AG04450 (cell line): ENCODE data around the gene ZFYVE27. TPM values are rescaled to one million over a fixed set of nuclear protein-coding genes. Genes with fewer than 3 reads are reported as not detected.

Experiments
- CTCF ChIA-PET: fragments of 300-600, 350-600 bp; formaldehyde crosslinking; extraction: SDS; loops from one replicate; lab custom pipeline; 2022; ENCODE audit warnings: antibody characterized with exemption, inconsistent platforms; lab: Charles Lee
- POLR2A ChIA-PET: fragments of 350-600 bp; formaldehyde crosslinking; extraction: SDS; loops from one replicate; lab custom pipeline; 2021; ENCODE audit warnings: antibody characterized with exemption, inconsistent platforms; lab: Yijun Ruan, JAX
- DNase-seq: peaks from one replicate; pipeline ENCODE4 v3.0.0-alpha.2; 2011; ENCODE audit warnings: low read depth, low spot score
- H3K27ac ChIP-seq: one replicate; pipeline ENCODE4 v1.5.1; 2012; ENCODE audit warnings: low read depth, low read length, control low read depth
- H3K27me3 ChIP-seq: one replicate; pipeline ENCODE4 v1.6.0; 2012; ENCODE audit warnings: low read length; ENCODE audit not compliant: control insufficient read depth, insufficient read depth
- H3K4me3 ChIP-seq: 2 replicates; pipeline ENCODE4 v1.5.1; 2011; ENCODE audit warnings: mild to moderate bottlenecking, low read depth, low read length, control low read depth
- H3K9me3 ChIP-seq: 2 replicates; pipeline ENCODE4 v1.5.1; 2012; ENCODE audit warnings: low read length; ENCODE audit not compliant: control insufficient read depth, insufficient read depth
- CTCF ChIP-seq: IDR thresholded peaks from 2 replicates; pipeline ENCODE4 v1.5.1; 2011; ENCODE audit warnings: low read depth, low read length, control low read depth, inconsistent platforms
- polyA plus RNA-seq: library from polyadenylated mRNA; depleted of rRNA; stranded (reverse); fragments of >200 nt; gene quantifications from 2 replicates; pipeline ENCODE4 v1.2.3, GENCODE V29; 2011

The ZFYVE27 gene
- polyA plus RNA-seq, 1 experiment, result 11.1 TPM

- ChIA-PET POLR2A (no interaction called here), CTCF (interaction anchor here (0.6 to 2.1 kb wide), 7 partner anchors 9 to 58 kb away, joined by 3 to 13 read pairs (median 6); partner anchors contain the start of gene ZFYVE27)
- no peaks in the 10 kb centered on the region for H3K27me3 ChIP-seq
- DNase-seq, result peak; percentile 20
- no peak overlapping the region for H3K27ac ChIP-seq
- no peaks in the 10 kb centered on the region; the same call in 1 of the 2 replicates for H3K9me3 ChIP-seq
- H3K4me3 ChIP-seq, result no peak overlapping the region
- TF ChIP-seq CTCF, result peak; percentile 94
Measured at GRCh38 chr10:97759158-97759887, 22.4 kb downstream of the ZFYVE27 start.

GRCh38 chr10:97759946-97760345 lies 23.0 kb downstream of the ZFYVE27 start:
- Histone ChIP-seq H3K27ac (no peak overlapping the region), H3K9me3 (no peaks in the 10 kb centered on the region; the same call in 1 of the 2 replicates), H3K27me3 (no peaks in the 10 kb centered on the region), H3K4me3 (no peak overlapping the region)
- POLR2A ChIA-PET, result no interaction called here
- no peak for DNase-seq
- CTCF ChIA-PET, result interaction anchor here (0.9 to 2.1 kb wide), 5 partner anchors 9 to 59 kb away, joined by 3 to 13 read pairs (median 7); no protein-coding TSS in a partner anchor
- no peak for TF ChIP-seq CTCF

GRCh38 chr10:97760461-97761257 lies 23.7 kb downstream of the ZFYVE27 start:
- TF ChIP-seq CTCF, result no peak
- H3K27me3 ChIP-seq, result no peaks in the 10 kb centered on the region
- DNase-seq, result no peak
- POLR2A ChIA-PET, result no interaction called here
- H3K9me3 ChIP-seq, result no peaks in the 10 kb centered on the region
- CTCF ChIA-PET, result interaction anchor here (1.1 to 2.1 kb wide), 4 partner anchors 10 to 59 kb away, joined by 6 to 13 read pairs (median 7); no protein-coding TSS in a partner anchor
- no peak overlapping the region for H3K4me3 ChIP-seq
- H3K27ac ChIP-seq, result no peak overlapping the region

- ChIA-PET POLR2A (no interaction called here), CTCF (no interaction called here)
- TF ChIP-seq CTCF, result no peak
- H3K27ac ChIP-seq, result no peak overlapping the region
- no peaks in the 10 kb centered on the region for H3K27me3 ChIP-seq
- no peak for DNase-seq
- no peak overlapping the region for H3K4me3 ChIP-seq
- H3K9me3 ChIP-seq, result no peaks in the 10 kb centered on the region
Measured at GRCh38 chr10:97761331-97761865, 24.5 kb downstream of the ZFYVE27 start.
